HG02885 (cell line): ENCODE results near the gene BCL2L13.

Experiments used
- ATAC-seq: cut with Tn5 transposase; IDR thresholded peaks from one replicate; pipeline ENCODE4 v1.9.1; 2021; ENCODE audit warnings: mild to moderate bottlenecking; ENCODE audit not compliant: unreplicated experiment, poor library complexity

The BCL2L13 gene

GRCh38 chr22:17775781-17776465 lies 137.4 kb downstream of the BCL2L13 start:
- ATAC-seq, result no peak

- ATAC-seq, result peak; percentile 33
Observed at GRCh38 chr22:17777005-17777716, 138.6 kb downstream of the BCL2L13 start.

DNA sequence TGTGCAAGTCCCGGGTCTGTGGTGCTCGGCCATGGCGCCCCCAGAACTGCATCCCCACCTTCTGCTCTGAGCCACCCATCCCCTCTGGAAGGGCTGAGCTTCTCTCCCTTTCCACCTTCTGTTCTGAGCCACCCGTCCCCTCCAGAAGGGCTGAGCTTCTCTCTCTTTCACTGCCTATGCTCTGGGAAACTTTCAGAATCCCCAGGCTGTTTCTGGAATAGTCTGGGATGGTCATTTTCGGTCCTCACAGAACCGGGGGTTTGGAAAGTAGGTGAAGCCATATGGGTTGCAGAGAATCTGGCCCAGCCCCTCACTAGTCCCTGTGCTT lies 139.1 kb downstream of the BCL2L13 start:
- ATAC-seq, result no peak

DNA sequence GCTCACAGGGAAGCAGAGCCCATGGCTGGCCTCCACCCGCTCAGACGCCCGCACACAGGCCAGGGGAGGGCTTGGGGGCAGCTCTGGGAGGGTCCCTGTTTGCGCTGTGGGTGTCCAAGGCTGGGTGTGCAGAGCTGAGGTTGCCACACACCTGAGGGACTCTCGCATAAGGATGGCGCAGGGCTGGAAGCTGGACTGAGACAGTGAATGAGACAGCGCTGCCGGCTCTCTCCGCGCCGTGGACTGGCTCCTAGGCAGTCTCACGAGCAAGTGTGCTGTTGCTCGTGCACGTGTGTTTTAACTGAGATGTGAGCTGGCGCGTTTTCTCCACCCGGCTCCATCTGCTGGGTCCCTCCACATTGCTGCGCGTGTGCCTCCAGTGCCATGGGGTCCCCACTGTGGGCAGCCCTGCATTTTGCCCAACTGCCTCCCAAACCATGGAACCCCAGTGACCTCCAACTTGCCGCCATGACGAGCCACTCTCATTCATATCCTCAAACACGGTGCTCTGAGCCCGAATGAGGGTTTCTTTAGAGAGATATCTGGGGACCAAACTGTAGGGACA lies 139.9 kb downstream of the BCL2L13 start:
- no peak for ATAC-seq

DNA sequence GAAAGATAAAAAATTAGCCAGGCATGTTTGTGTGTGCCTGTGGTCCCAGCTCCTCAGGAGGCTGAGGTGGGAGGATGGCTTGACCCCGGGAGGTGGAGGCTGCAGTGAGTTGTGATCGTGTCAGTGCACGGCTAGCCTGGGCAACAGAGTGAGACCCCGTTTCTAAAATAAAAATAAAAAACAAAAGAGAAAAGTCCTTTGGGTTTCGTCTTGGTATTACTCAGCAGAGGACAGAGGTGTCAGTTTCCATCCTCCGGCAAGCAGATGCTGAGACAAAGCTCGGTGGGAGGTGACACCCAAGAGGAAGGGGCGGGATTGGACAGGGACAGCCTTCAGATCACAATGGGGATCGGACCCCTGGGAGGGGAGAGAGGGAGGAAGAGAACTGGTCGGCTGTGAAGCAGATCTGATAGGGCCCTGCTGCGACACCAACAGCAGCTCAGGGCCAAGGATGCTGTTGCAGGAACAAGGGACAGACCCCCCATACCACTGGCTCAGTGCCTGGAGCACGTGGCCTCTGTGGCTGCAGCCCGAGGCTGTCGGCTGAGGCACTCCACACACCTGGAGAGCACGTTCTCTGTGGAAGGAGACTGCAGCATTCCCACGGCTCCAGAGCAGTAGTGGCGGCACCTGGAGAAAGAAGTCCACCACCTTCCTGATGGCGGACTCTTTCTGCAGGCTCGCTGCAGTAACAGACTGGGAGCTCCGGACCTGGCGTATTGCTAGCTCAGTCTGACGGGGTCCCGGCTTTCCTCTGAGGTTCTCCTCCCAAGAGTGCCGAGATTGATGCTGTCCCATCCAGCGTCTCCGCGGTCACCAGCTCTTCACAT lies 140.9 kb downstream of the BCL2L13 start:
- peak; percentile 46 for ATAC-seq

GRCh38 chr22:17780116-17780740 lies 141.7 kb downstream of the BCL2L13 start:
- no peak for ATAC-seq
